Stimulated activated CD4-positive, alpha-beta T cell treated with anti-CD3 and anti-CD28 coated beads, Interleukin-4, amount 100 ng/mL, for 48 hours (primary cell): ENCODE measurements around the gene SLCO4C1.

Source experiments
- DNase-seq, 2 donors: peaks; one replicate each; pipeline ENCODE4 v3.0.0-alpha.2; 2020; ENCODE audit warnings: low read depth in 2 of 2

The SLCO4C1 gene

GRCh38 chr5:102271759-102272158 is 24.3 kb downstream of the SLCO4C1 start:
- DNase-seq, result no peak

GRCh38 chr5:102270036-102270435 is 26.0 kb downstream of the SLCO4C1 start:
- DNase-seq, result no peak

GRCh38 chr5:102262688-102263087 is 33.4 kb downstream of the SLCO4C1 start:
- DNase-seq, result no peak

GRCh38 chr5:102249381-102249780 is 46.7 kb downstream of the SLCO4C1 start:
- no peak for DNase-seq

GRCh38 chr5:102243213-102243612 is 52.9 kb downstream of the SLCO4C1 start:
- no peak for DNase-seq

- no peak for DNase-seq
Measured at GRCh38 chr5:102241809-102242421, 54.2 kb downstream of the SLCO4C1 start.

GRCh38 chr5:102231693-102232619 is 64.1 kb downstream of the SLCO4C1 start:
- no peak for DNase-seq

- DNase-seq, result no peak
Measured at GRCh38 chr5:102229685-102230084, 66.4 kb downstream of the SLCO4C1 start.

GRCh38 chr5:102226321-102226720 is 69.8 kb downstream of the SLCO4C1 start:
- DNase-seq, result no peak

- DNase-seq, result no peak
Measured at GRCh38 chr5:102223542-102224477, 72.3 kb downstream of the SLCO4C1 start.

- no peak for DNase-seq
Measured at GRCh38 chr5:102222772-102223171, 73.3 kb downstream of the SLCO4C1 start.

GRCh38 chr5:102221949-102222348 is 74.1 kb downstream of the SLCO4C1 start:
- DNase-seq, result no peak

- DNase-seq, result no peak
Measured at GRCh38 chr5:102218159-102218558, 77.9 kb downstream of the SLCO4C1 start.

- no peak for DNase-seq
Measured at GRCh38 chr5:102216678-102217077, 79.4 kb downstream of the SLCO4C1 start.

- DNase-seq, result no peak
Measured at GRCh38 chr5:102211165-102211564, 84.9 kb downstream of the SLCO4C1 start.

- DNase-seq, result no peak
Measured at GRCh38 chr5:102200861-102201260, 95.2 kb downstream of the SLCO4C1 start.

GRCh38 chr5:102196481-102196880 is 99.6 kb downstream of the SLCO4C1 start:
- DNase-seq, result no peak
